Fibroblast of the aortic adventitia (primary cell): ENCODE measurements around the gene SPC24. TPM values are rescaled to one million over a fixed set of nuclear protein-coding genes. Genes with fewer than 3 reads are reported as not detected.
"Not testable (repeated sequence)": the region's sequence is repeated elsewhere in the genome, so short reads cannot be mapped to it uniquely, and the experiment has no call there.

Source experiments
- DNase-seq: peaks from one replicate; pipeline ENCODE4 v3.0.0-alpha.2; 2010; ENCODE audit warnings: low read depth
- H3K4me3 ChIP-seq: 2 replicates; pipeline ENCODE4 v1.5.1; 2011; ENCODE audit warnings: low read depth, mild to moderate bottlenecking, control low read depth, low read length, moderate library complexity
- CTCF ChIP-seq: IDR thresholded peaks from 2 replicates; pipeline ENCODE4 v1.5.1; 2011; ENCODE audit warnings: mild to moderate bottlenecking, low read length, control low read depth, inconsistent platforms; ENCODE audit not compliant: insufficient read depth
- total RNA-seq: library from RNA; depleted of rRNA; stranded (reverse); fragments of >200 nt; gene quantifications from 2 replicates; pipeline ENCODE4 v1.2.3, GENCODE V29; 2012; ENCODE audit warnings: low replicate concordance

The SPC24 gene
- total RNA-seq, 1 donor, result 49.0 TPM

- no peak for TF ChIP-seq CTCF
- H3K4me3 ChIP-seq, result no peak overlapping the region
- DNase-seq, result no peak
Measured at GRCh38 chr19:11148001-11148400, 7.6 kb downstream of the SPC24 start.

- no peak for TF ChIP-seq CTCF
- DNase-seq, result no peak
- no peak overlapping the region for H3K4me3 ChIP-seq
Measured at GRCh38 chr19:11145536-11145924, 10.1 kb downstream of the SPC24 start.

- DNase-seq, result peak; percentile 96
- H3K4me3 ChIP-seq, result peak overlapping the region; percentile 13
- TF ChIP-seq CTCF, result no peak
Measured at GRCh38 chr19:11142528-11143171, 12.9 kb downstream of the SPC24 start.

- DNase-seq, result no peak
- TF ChIP-seq CTCF, result no peak
- no peak overlapping the region for H3K4me3 ChIP-seq
Measured at GRCh38 chr19:11141937-11142527, 13.6 kb downstream of the SPC24 start.

GRCh38 chr19:11140896-11141295 lies 14.7 kb downstream of the SPC24 start:
- H3K4me3 ChIP-seq, result no peak overlapping the region
- DNase-seq, result no peak
- TF ChIP-seq CTCF, result no peak

- not testable (repeated sequence) for H3K4me3 ChIP-seq, DNase-seq
Measured at GRCh38 chr19:11140023-11140538, 15.5 kb downstream of the SPC24 start.

- no peak for TF ChIP-seq CTCF
- peak; percentile 77 for DNase-seq
- peak overlapping the region; percentile 35 for H3K4me3 ChIP-seq
Measured at GRCh38 chr19:11138601-11139300, 16.8 kb downstream of the SPC24 start.
